ENCODE data around the gene RABL6.
A peak's percentile ranks its signal among the peaks of the same experiment; 100 is the strongest.
"Not testable (repeated sequence)": the region's sequence is repeated elsewhere in the genome, so short reads cannot be mapped to it uniquely, and the experiment has no call there.

Gene RABL6

GRCh38 chr9:136792321-136793085, 15.2 kb upstream of the RABL6 start:
- DNase-seq (ENCODE audit: low read depth), result no peak
- no peak for TF ChIP-seq CTCF (IDR thresholded peaks at IDR 0.05; ENCODE audit: control insufficient read depth, insufficient read depth, low read depth, low read length, missing control alignments)
- H3K4me3 ChIP-seq (ENCODE audit: control insufficient read depth, low read depth, low read length), result peak overlapping the region; percentile 99; the same call in 1 of the 2 replicates

GRCh38 chr9:136793086-136793946, 14.4 kb upstream of the RABL6 start:
- no peak for TF ChIP-seq CTCF (IDR thresholded peaks at IDR 0.05; ENCODE audit: control insufficient read depth, insufficient read depth, low read depth, low read length, missing control alignments)
- DNase-seq (ENCODE audit: low read depth), result no peak
- no peak overlapping the region for H3K4me3 ChIP-seq (ENCODE audit: control insufficient read depth, low read depth, low read length)

- no peak for DNase-seq (ENCODE audit: low read depth)
- no peak for TF ChIP-seq CTCF (IDR thresholded peaks at IDR 0.05; ENCODE audit: control insufficient read depth, insufficient read depth, low read depth, low read length, missing control alignments)
- H3K4me3 ChIP-seq (ENCODE audit: control insufficient read depth, low read depth, low read length), result no peak overlapping the region
Measured at GRCh38 chr9:136794281-136794999, 13.3 kb upstream of the RABL6 start.

GRCh38 chr9:136795000-136795348, 12.8 kb upstream of the RABL6 start:
- TF ChIP-seq CTCF (IDR thresholded peaks at IDR 0.05; ENCODE audit: control insufficient read depth, insufficient read depth, low read depth, low read length, missing control alignments), result no peak
- no peak overlapping the region for H3K4me3 ChIP-seq (ENCODE audit: control insufficient read depth, low read depth, low read length)
- no peak for DNase-seq (ENCODE audit: low read depth)

GRCh38 chr9:136796238-136796774, 11.4 kb upstream of the RABL6 start, which contains the start of gene CCDC183:
Gene CCDC183, plus strand, starts transcription at chr9:136796338. Its CDS starts 60 bp downstream, at chr9:136796398.
- H3K4me3 ChIP-seq (ENCODE audit: control insufficient read depth, low read depth, low read length), result no peak within 1 kb of the TSS
- TF ChIP-seq CTCF (IDR thresholded peaks at IDR 0.05; ENCODE audit: control insufficient read depth, insufficient read depth, low read depth, low read length, missing control alignments), result no peak
- DNase-seq (ENCODE audit: low read depth), result no peak

GRCh38 chr9:136796775-136797347, 10.9 kb upstream of the RABL6 start:
- not testable (repeated sequence) for DNase-seq (ENCODE audit: low read depth); H3K4me3 ChIP-seq (ENCODE audit: control insufficient read depth, low read depth, low read length)

Measured in AG09309 (cell line).